IMR-90 (cell line): ENCODE measurements around the gene SHROOM1.
"Not testable (repeated sequence)": the region's sequence is repeated elsewhere in the genome, so short reads cannot be mapped to it uniquely, and the experiment has no call there.

Experiments used
- CEBPB ChIP-seq: IDR thresholded peaks from 2 replicates; pipeline ENCODE4 v1.6.1; 2012; ENCODE audit warnings: low read depth, low read length, improper control_type of control experiment
- CTCF ChIP-seq: conservative IDR thresholded peaks from 2 replicates; pipeline ENCODE4 v1.5.1; 2012; ENCODE audit warnings: mild to moderate bottlenecking, low read depth, low read length, improper control_type of control experiment
- FOS ChIP-seq: fragments of 150-350 bp; IDR thresholded peaks from 2 replicates; pipeline ENCODE4 v1.6.1; 2016; ENCODE audit warnings: low read depth, low read length
- MAZ ChIP-seq: IDR thresholded peaks from 2 replicates; pipeline ENCODE4 v1.6.1; 2012; ENCODE audit warnings: low read depth, mild to moderate bottlenecking, low read length, improper control_type of control experiment, moderate library complexity, borderline replicate concordance
- POLR2A ChIP-seq: IDR thresholded peaks from 2 replicates; pipeline ENCODE4 v1.6.1; 2012; ENCODE audit warnings: mild to moderate bottlenecking, low read depth, low read length
- RAD21 ChIP-seq: IDR thresholded peaks from 2 replicates; pipeline ENCODE4 v1.6.1; 2012; ENCODE audit warnings: low read length, improper control_type of control experiment
- RFX5 ChIP-seq: IDR thresholded peaks from 2 replicates; pipeline ENCODE4 v1.8.0; 2012; ENCODE audit warnings: low read depth, mild to moderate bottlenecking, low read length, moderate library complexity
- SMC3 ChIP-seq: fragments of 150-350 bp; IDR thresholded peaks from 2 replicates; pipeline ENCODE4 v1.6.1; 2016; ENCODE audit warnings: low read depth, mild to moderate bottlenecking, antibody characterized with exemption, low read length, moderate library complexity

- TF ChIP-seq CTCF, POLR2A, FOS, RFX5, MAZ, SMC3, CEBPB, RAD21: not testable (repeated sequence)
These were observed 24.6 kb downstream of the SHROOM1 start for GRCh38 chr5:132805872-132806271.
